Bronchial epithelial cell (primary cell): Measurements from ENCODE around the gene TIMM22. TPM values are rescaled to one million over a fixed set of nuclear protein-coding genes. Genes with fewer than 3 reads are reported as not detected.
"Not testable (repeated sequence)": the region's sequence is repeated elsewhere in the genome, so short reads cannot be mapped to it uniquely, and the experiment has no call there.

Experiments
- DNase-seq: peaks from one replicate; pipeline ENCODE4 v3.0.0-alpha.2; 2010; ENCODE audit warnings: low read depth
- FAIRE-seq: peaks from 2 replicates; lab custom pipeline; 2011; peaks lifted over from hg19 to GRCh38; lab: Jason Lieb, UNC
- H3K27me3 ChIP-seq: 2 replicates; pipeline ENCODE4 v1.5.1; 2011; ENCODE audit warnings: low read length; ENCODE audit not compliant: control insufficient read depth, insufficient read depth
- H3K36me3 ChIP-seq: 2 replicates; pipeline ENCODE4 v1.5.1; 2011; ENCODE audit warnings: low read length; ENCODE audit not compliant: control insufficient read depth, insufficient read depth
- H3K4me3 ChIP-seq: 2 replicates; pipeline ENCODE4 v1.5.1; 2011; ENCODE audit warnings: mild to moderate bottlenecking, low read depth, low read length, control low read depth
- CTCF ChIP-seq: IDR thresholded peaks from 2 replicates; pipeline ENCODE4 v1.5.1; 2011; ENCODE audit warnings: mild to moderate bottlenecking, moderate library complexity, low read length, control low read depth, inconsistent platforms; ENCODE audit not compliant: insufficient read depth, severe bottlenecking
- total RNA-seq: library from RNA; depleted of rRNA; stranded (reverse); fragments of >200 nt; gene quantifications from 2 replicates; pipeline ENCODE4 v1.2.1, GENCODE V29; 2014

Gene TIMM22
- total RNA-seq: 11.3 and 16.3 TPM in 2 replicates

- peak; percentile 95 for TF ChIP-seq CTCF
- FAIRE-seq: no peak
- H3K36me3 ChIP-seq: peaks cover 10% of the 10 kb centered on the region
These were observed at the start of gene TIMM22 for GRCh38 chr17:996554-997344. TIMM22 (plus strand) TSS chr17:997129; CDS start chr17:997143, 14 bp downstream.

GRCh38 chr17:948284-948852 is 48.6 kb upstream of the TIMM22 start:
- no peak for TF ChIP-seq CTCF
- Histone ChIP-seq H3K4me3 (no peak overlapping the region), H3K36me3 (peaks cover 2% of the 10 kb centered on the region), H3K27me3 (no peaks in the 10 kb centered on the region)
- FAIRE-seq (no peak), DNase-seq (no peak)

More at GRCh38 chr17:996554-997344, at the start of gene TIMM22:
- peak; percentile 86 for DNase-seq
- H3K4me3 ChIP-seq: peak within 1 kb of the TSS; percentile 99
- no peaks in the 10 kb centered on the region for H3K27me3 ChIP-seq

GRCh38 chr17:949623-950303 is 47.2 kb upstream of the TIMM22 start:
- no peak overlapping the region for H3K4me3 ChIP-seq
- FAIRE-seq (no peak), DNase-seq (no peak)
- TF ChIP-seq CTCF: no peak
- H3K27me3 ChIP-seq: no peaks in the 10 kb centered on the region
- H3K36me3 ChIP-seq: peaks cover 2% of the 10 kb centered on the region

- no peak overlapping the region for H3K4me3 ChIP-seq
- DNase-seq: peak; percentile 33
These were observed 45.4 kb upstream of the TIMM22 start for GRCh38 chr17:951325-952132.

GRCh38 chr17:952592-952991 is 44.3 kb upstream of the TIMM22 start:
- FAIRE-seq: peak; percentile 50
- not testable (repeated sequence) for DNase-seq, H3K27me3 ChIP-seq, H3K4me3 ChIP-seq, H3K36me3 ChIP-seq

More at GRCh38 chr17:951325-952132, 45.4 kb upstream of the TIMM22 start:
- TF ChIP-seq CTCF: no peak
- peaks cover 4% of the 10 kb centered on the region for H3K36me3 ChIP-seq
- no peak for FAIRE-seq
- H3K27me3 ChIP-seq: no peaks in the 10 kb centered on the region

GRCh38 chr17:953767-954166 is 43.2 kb upstream of the TIMM22 start:
- no peak for FAIRE-seq
- no peak for DNase-seq
- peaks cover 2% of the 10 kb centered on the region for H3K36me3 ChIP-seq
- TF ChIP-seq CTCF: no peak
- no peak overlapping the region for H3K4me3 ChIP-seq
- no peaks in the 10 kb centered on the region for H3K27me3 ChIP-seq
